Fibroblast of mammary gland (primary cell): ENCODE measurements around the gene CKMT2.

ENCODE experiments used
- DNase-seq: peaks from one replicate; pipeline ENCODE4 v3.0.0-alpha.2; 2010; ENCODE audit warnings: low read depth
- H3K4me3 ChIP-seq: 2 replicates; pipeline ENCODE4 v1.5.1; 2011; ENCODE audit warnings: low read depth, mild to moderate bottlenecking, low read length, moderate library complexity; ENCODE audit not compliant: control insufficient read depth
- TF ChIP-seq, protein P1 (sequence below): conservative IDR thresholded peaks from 2 replicates; pipeline ENCODE4 v1.5.1; 2011; ENCODE audit warnings: low read depth, low read length, inconsistent platforms; ENCODE audit not compliant: control insufficient read depth, insufficient read depth

CKMT2 gene

DNA sequence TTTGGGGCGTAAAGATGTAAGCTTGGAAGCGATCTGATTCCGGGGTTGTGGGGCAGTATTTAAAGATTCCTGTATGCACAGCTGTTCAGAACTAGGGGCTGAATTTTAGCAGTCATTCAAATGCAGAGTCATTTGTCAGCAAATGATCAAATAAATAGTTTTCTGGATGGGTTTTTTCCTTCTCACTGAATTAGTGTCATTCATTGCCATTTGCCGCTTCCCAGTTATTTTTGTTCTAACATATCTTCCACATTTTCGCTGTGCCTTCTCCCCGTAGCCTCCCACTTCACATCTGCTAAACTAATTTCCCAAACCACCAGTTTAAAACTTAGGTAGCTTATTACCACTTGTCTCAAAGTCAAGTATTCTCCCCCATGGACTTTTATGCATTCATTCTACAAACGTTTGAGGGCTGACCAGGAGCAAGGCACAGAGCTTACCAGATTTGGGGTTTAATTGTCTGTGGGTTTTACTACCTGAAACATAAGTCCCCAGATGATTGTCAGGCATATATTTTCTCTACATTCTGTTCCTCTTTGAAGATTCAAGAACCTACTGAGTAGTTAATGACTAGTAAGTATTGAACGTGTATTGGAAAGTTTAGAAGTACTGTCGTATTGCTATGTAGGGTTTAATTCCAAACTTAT lies 41.3 kb upstream of the CKMT2 start:
- DNase-seq: no peak
- TF ChIP-seq, protein P1, sequence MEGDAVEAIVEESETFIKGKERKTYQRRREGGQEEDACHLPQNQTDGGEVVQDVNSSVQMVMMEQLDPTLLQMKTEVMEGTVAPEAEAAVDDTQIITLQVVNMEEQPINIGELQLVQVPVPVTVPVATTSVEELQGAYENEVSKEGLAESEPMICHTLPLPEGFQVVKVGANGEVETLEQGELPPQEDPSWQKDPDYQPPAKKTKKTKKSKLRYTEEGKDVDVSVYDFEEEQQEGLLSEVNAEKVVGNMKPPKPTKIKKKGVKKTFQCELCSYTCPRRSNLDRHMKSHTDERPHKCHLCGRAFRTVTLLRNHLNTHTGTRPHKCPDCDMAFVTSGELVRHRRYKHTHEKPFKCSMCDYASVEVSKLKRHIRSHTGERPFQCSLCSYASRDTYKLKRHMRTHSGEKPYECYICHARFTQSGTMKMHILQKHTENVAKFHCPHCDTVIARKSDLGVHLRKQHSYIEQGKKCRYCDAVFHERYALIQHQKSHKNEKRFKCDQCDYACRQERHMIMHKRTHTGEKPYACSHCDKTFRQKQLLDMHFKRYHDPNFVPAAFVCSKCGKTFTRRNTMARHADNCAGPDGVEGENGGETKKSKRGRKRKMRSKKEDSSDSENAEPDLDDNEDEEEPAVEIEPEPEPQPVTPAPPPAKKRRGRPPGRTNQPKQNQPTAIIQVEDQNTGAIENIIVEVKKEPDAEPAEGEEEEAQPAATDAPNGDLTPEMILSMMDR: no peak
- H3K4me3 ChIP-seq: no peak overlapping the region

DNA sequence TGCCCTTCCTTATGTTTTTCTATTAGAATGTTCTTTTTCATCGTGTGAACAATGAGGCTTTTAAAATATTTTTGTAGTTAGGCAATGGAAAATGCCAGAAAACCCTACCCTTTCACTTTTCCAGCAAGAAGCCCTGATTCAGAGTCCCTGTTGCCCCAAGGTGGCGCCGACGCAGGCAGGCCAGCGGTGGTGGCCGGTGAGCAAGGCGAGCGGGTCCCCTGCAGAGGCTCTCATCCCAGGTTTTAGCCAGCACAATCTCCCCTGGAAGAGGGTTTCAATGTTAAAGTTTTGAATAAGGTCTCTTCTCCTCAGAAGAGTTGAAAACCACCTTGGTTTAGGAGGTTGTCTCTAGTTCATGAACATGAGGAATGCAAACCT lies 40.8 kb upstream of the CKMT2 start:
- TF ChIP-seq, protein P1: no peak
- H3K4me3 ChIP-seq: no peak overlapping the region
- DNase-seq: no peak

DNA sequence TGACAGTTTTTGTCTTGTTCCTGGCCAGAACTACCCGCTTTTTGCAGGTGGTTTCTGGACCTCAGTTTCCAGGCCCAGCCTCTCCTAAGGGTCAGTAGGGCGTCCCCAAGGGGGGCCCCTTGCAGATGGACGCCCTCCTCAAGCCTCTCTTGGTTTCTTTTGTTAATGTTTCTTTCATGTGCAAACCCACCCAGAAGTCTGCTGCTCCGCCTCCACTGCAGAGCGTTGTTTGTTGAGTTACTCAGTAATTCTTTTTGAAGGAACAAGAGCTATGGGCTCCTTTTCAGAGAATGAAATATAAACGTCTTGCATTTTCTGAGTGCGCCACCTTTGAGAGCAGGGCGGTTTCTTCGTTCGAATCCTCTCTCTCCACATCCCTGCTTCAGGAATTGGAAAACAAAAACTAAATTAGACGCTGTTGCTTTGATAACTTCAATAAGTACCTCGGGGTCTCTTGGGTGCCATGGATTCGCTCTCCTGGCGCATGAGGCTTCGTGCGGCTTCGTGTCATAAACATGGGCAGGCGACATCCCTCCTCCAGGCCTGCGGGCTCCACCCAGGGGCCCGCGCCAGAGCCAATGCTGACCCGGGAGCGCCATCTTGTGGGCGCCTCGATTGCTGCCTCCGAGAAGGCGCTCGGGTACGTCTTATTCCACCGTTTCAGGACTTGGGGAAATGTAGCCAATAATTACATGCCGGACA lies 38.3 kb upstream of the CKMT2 start:
- no peak overlapping the region for H3K4me3 ChIP-seq
- TF ChIP-seq, protein P1: peak; percentile 86

DNA sequence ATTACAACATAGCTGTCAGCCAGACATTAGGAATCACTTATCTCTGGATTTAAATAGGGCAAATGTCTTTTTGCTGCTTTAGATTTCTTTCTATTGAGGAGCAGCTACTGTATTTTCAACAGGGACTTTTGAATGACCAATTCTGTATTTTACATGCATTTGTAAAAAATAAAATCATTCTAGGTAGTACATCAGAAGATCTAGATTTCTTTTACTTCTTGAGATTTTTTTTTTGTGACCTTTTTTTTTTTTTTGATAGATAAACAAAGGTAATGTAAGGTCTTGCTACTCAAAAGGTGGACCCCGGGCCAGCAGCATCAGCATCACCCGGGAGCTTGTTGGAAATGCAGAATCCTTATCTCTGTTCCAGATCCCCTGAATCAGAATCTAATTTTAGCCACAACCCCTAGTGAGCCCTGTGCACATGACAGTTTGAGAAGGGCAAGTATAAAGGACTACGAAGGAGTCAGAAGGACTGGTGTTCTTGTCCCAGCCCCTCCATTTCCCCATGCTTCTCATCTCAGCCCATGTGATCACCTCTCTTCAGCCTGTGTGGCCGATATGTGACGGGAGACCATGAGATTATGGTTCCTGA lies 37.7 kb upstream of the CKMT2 start:
- TF ChIP-seq, protein P1: no peak
- DNase-seq: peak; percentile 7
- H3K4me3 ChIP-seq: no peak overlapping the region

More for the DNA sequence above, 38.3 kb upstream of the CKMT2 start:
- peak; percentile 78 for DNase-seq

DNA sequence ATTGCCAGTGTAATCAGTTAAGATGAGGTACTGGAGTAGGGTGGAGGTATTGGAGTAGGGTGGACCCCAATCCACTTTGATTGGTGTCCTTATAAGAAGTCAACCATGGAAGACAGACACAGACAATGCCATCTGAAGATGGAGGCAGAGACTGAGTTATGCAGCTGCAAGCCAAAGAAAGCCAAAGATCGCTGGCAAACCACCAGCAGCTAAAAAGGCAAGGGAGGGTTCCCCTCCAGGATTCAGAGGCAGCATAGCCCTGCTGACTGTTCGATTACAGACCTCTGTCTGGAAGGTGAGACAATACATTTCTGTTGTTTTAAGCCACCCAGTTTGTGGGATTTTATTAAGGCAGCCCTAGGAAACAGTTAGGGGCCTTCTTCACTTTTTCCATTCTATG lies 30.5 kb upstream of the CKMT2 start:
- TF ChIP-seq, protein P1: no peak
- peak; percentile 10 for DNase-seq
- no peak overlapping the region for H3K4me3 ChIP-seq

DNA sequence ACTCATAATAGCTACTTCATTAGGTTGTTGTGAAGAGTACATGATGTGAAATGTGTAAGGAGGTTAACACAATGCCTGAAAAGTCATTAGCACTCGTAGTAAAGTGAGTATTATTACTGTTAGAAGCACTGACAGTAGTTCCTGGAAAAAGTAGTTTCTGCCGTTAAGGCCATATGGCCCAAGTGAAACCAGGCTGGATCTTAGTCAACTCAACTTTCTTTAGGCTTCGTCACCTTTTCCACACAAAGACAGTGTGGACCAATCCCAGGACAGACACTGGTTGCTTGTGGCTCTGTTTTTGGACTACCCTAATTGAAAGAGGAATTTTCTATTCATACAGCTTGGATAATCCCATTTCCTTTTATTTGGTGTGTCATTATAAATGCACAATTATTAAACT lies 29.4 kb upstream of the CKMT2 start:
- DNase-seq: no peak
- TF ChIP-seq, protein P1: no peak
- no peak overlapping the region for H3K4me3 ChIP-seq

DNA sequence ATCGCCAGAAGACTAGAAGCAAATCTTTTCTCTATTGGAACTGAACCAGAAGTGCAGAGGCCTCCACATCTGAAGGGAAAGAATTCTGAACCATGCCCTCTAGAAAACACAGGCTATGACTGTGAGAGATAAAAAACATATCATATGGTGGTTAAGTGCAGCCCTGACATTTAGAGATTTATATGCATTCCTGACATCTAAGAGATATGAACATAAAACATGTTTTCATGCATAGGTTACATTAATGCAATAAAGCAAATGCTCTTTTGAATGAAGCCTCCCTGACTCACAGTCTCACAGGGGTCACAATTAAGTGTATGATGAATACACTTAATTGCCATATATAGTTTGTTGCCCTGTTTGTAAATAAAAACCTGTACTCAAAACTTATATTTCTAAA lies 28.9 kb upstream of the CKMT2 start:
- TF ChIP-seq, protein P1: no peak
- DNase-seq: no peak
- H3K4me3 ChIP-seq: no peak overlapping the region
